DOHH2 (cell line): ENCODE data around the gene NCAM1.

ENCODE experiments used
- H3F3A ChIP-seq: fragments of 200-600 bp; sonication (generic), shearing (Covaris generic); 2 replicates; pipeline ENCODE4 v1.6.0; 2016; ENCODE audit warnings: antibody characterized with exemption, mild to moderate bottlenecking; ENCODE audit not compliant: control insufficient read depth, insufficient read depth
- H3K27ac ChIP-seq: fragments of 200-600 bp; sonication (generic); 2 replicates; pipeline ENCODE4 v1.5.1; 2014; ENCODE audit warnings: low read depth, mild to moderate bottlenecking, low read length, moderate library complexity
- H3K27me3 ChIP-seq: fragments of 200-600 bp; sonication (generic); 2 replicates; pipeline ENCODE4 v1.6.1; 2014; ENCODE audit warnings: mild to moderate bottlenecking, low read length, mixed read lengths; ENCODE audit not compliant: control insufficient read depth
- H3K36me3 ChIP-seq: fragments of 200-600 bp; sonication (generic); 2 replicates; pipeline ENCODE4 v1.6.1; 2014; ENCODE audit warnings: mild to moderate bottlenecking, low read length, moderate library complexity, mixed read lengths; ENCODE audit not compliant: control insufficient read depth
- H3K4me1 ChIP-seq: fragments of 200-600 bp; sonication (generic); 2 replicates; pipeline ENCODE4 v1.6.1; 2014; ENCODE audit warnings: mild to moderate bottlenecking, low read length, mixed read lengths; ENCODE audit not compliant: control insufficient read depth
- H3K4me2 ChIP-seq: fragments of 200-600 bp; sonication (generic); 2 replicates; pipeline ENCODE4 v1.6.0; 2014; ENCODE audit warnings: mild to moderate bottlenecking, low read length, moderate library complexity
- H3K4me3 ChIP-seq: fragments of 200-600 bp; sonication (generic); 2 replicates; pipeline ENCODE4 v1.5.1; 2014; ENCODE audit warnings: mild to moderate bottlenecking, low read length, mixed read lengths
- H3K79me2 ChIP-seq: fragments of 200-600 bp; sonication (generic); 2 replicates; pipeline ENCODE4 v1.6.1; 2014; ENCODE audit warnings: mild to moderate bottlenecking, low read length, mixed read lengths; ENCODE audit not compliant: control insufficient read depth
- H3K9me2 ChIP-seq: fragments of 200-600 bp; sonication (generic); replicated peaks from 2 replicates; pipeline ENCODE4 v1.6.1; 2014; ENCODE audit warnings: mild to moderate bottlenecking, low read length, mixed read lengths; ENCODE audit not compliant: control insufficient read depth
- H3K9me3 ChIP-seq: fragments of 200-600 bp; sonication (generic); 2 replicates; pipeline ENCODE4 v1.6.1; 2014; ENCODE audit warnings: antibody characterized with exemption, low read length, mixed read lengths; ENCODE audit not compliant: control insufficient read depth, insufficient read depth
- H4K20me1 ChIP-seq: fragments of 200-600 bp; sonication (generic); 2 replicates; pipeline ENCODE4 v1.6.0; 2014; ENCODE audit warnings: low read depth, mild to moderate bottlenecking, antibody characterized with exemption, low read length, moderate library complexity; ENCODE audit not compliant: control insufficient read depth, insufficient read depth
- EZH2phosphoT487 ChIP-seq: fragments of 200-600 bp; sonication (generic); IDR thresholded peaks from 2 replicates; pipeline ENCODE4 v1.6.1; 2017; ENCODE audit warnings: borderline replicate concordance, mild to moderate bottlenecking, antibody characterized with exemption, low read length, moderate library complexity, mixed read lengths
- TF ChIP-seq, protein P1 (sequence below): fragments of 200-600 bp; sonication (generic); IDR thresholded peaks from one replicate; pipeline ENCODE4 v1.5.1; 2014; ENCODE audit warnings: antibody characterized with exemption, mild to moderate bottlenecking, low read depth, low read length; ENCODE audit not compliant: poor library complexity, severe bottlenecking

The NCAM1 gene

DNA sequence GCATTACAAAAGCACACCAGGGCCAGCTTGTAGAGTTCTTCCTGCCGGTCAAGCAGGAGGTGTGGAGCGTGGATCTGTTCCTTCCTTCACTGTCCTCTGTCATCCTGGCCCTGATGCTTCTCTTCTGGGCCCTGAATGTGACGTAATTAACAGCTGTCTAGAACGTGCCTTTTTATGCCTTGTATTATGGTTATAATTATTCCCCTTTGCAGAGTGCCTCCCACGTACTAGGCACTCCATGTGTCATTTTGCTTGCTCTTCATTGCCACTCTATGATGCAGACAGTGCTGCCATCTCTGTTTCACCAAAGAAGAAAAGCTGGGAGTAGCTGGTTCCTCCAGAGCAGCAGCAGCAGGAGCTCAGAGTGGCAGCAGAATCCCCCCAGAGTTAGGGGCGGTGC lies 221.1 kb downstream of the NCAM1 start:
- no peaks in the 10 kb centered on the region for H3K4me1 ChIP-seq
- H3K9me3 ChIP-seq, result no peaks in the 10 kb centered on the region
- no peaks in the 10 kb centered on the region for H3K9me2 ChIP-seq
- TF ChIP-seq, protein P1, sequence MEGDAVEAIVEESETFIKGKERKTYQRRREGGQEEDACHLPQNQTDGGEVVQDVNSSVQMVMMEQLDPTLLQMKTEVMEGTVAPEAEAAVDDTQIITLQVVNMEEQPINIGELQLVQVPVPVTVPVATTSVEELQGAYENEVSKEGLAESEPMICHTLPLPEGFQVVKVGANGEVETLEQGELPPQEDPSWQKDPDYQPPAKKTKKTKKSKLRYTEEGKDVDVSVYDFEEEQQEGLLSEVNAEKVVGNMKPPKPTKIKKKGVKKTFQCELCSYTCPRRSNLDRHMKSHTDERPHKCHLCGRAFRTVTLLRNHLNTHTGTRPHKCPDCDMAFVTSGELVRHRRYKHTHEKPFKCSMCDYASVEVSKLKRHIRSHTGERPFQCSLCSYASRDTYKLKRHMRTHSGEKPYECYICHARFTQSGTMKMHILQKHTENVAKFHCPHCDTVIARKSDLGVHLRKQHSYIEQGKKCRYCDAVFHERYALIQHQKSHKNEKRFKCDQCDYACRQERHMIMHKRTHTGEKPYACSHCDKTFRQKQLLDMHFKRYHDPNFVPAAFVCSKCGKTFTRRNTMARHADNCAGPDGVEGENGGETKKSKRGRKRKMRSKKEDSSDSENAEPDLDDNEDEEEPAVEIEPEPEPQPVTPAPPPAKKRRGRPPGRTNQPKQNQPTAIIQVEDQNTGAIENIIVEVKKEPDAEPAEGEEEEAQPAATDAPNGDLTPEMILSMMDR, result no peak
- H3K79me2 ChIP-seq, result no peaks in the 10 kb centered on the region
- no peak overlapping the region for H3K4me2 ChIP-seq
- no peak overlapping the region for H3K4me3 ChIP-seq
- no peak overlapping the region for H3K27ac ChIP-seq
- H3F3A ChIP-seq, result no peaks in the 10 kb centered on the region
- H3K27me3 ChIP-seq, result no peaks in the 10 kb centered on the region
- H4K20me1 ChIP-seq, result no peaks in the 10 kb centered on the region
- H3K36me3 ChIP-seq, result no peaks in the 10 kb centered on the region

DNA sequence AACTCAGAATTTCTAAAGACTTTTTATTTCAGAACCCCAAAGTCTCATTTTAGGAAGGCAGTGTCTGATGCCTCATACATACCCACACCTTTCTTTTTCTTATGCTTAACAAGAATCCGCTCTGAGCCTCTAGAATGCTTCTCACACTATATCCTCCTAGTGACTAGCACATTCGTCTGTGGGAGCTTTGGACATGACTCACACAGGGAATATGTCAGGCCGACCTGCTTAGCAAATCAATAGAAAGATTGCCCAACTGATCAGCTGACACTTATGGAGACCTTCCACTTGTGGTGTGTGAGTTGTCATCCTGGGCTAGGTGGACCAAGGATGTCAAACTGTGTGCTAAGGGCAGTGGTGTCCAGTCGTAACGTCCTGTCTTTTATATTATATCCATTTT lies 223.3 kb downstream of the NCAM1 start:
- Histone ChIP-seq H3K27ac (no peak overlapping the region), H3K9me2 (no peaks in the 10 kb centered on the region), H3K79me2 (no peaks in the 10 kb centered on the region), H3K4me2 (no peak overlapping the region), H3K4me3 (no peak overlapping the region), H3F3A (no peaks in the 10 kb centered on the region), H3K4me1 (no peaks in the 10 kb centered on the region), H3K27me3 (0 out of 2 replicates have a peak, but pooled peaks cover 3% of the 10 kb centered on the region), H3K36me3 (no peaks in the 10 kb centered on the region), H4K20me1 (no peaks in the 10 kb centered on the region), H3K9me3 (no peaks in the 10 kb centered on the region)
- TF ChIP-seq EZH2phosphoT487, result no peak

DNA sequence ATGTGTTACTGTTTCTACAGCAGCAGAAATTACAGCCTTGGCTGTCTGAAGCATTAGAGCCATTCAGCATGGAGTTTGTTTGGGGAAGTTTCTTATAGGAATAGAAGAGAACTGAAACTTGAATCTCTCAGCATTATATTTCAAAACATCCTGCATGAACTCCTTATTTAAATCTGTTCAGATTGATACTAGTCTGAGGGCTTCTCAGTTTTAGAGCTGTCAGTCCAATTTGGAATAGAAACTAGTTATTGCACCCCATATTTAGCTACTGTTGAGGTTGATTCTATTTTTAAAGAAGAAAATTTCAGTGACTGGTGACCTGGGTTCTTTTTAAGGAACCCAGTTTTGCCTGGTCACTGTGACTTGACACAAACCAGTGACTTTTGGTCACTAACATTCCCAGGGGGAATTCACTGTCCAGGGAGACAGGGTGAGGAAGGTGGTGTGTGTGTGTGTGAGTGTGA lies 227.2 kb downstream of the NCAM1 start:
- no peak overlapping the region for H3K4me3 ChIP-seq
- H3K27me3 ChIP-seq, result 0 out of 2 replicates have a peak, but pooled peaks cover 3% of the 10 kb centered on the region
- H3K4me1 ChIP-seq, result no peaks in the 10 kb centered on the region
- H3F3A ChIP-seq, result no peaks in the 10 kb centered on the region
- no peaks in the 10 kb centered on the region for H3K79me2 ChIP-seq
- H3K4me2 ChIP-seq, result no peak overlapping the region
- H3K9me3 ChIP-seq, result no peaks in the 10 kb centered on the region
- TF ChIP-seq EZH2phosphoT487, result no peak
- TF ChIP-seq, protein P1, result no peak
- H4K20me1 ChIP-seq, result no peaks in the 10 kb centered on the region
- H3K36me3 ChIP-seq, result no peaks in the 10 kb centered on the region
- H3K9me2 ChIP-seq, result no peaks in the 10 kb centered on the region
- no peak overlapping the region for H3K27ac ChIP-seq

DNA sequence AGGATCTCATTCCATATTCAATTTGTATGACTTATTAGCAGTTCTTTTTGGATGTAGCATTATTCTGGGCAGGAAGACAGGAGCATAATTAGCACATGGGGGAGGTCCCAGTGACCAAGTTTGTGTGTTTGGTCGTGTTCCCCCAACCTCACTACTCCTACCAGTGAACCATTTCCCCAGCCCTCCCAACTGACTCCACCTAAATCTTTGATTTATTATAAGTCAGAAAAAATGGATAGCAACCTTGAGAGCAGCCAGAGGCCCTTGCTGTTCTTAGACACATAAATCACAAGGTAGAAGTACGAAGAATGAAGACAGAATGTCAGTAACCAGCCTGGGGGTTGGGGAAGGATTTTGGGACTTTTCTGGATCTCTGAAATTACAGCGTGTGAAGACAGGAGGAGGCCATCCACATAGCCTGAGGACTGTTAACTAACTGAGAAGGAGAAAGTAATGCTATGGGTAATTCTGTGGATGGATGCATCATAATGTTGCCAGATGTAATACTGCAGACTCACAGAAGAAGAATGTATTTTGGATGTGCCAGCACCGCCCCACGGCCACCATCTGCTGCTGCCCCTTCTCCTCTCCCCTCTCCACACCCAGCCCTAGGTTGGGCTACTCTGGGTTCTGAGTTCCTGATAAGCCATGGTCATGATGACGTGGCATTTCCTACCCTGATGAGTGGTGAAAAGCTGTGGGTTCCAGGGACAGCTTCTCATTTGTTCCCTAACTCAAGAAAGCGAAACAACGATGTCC lies 228.9 kb downstream of the NCAM1 start:
- Histone ChIP-seq H3K27ac (no peak overlapping the region), H3K79me2 (no peaks in the 10 kb centered on the region), H3F3A (no peaks in the 10 kb centered on the region), H4K20me1 (no peaks in the 10 kb centered on the region), H3K9me2 (no peaks in the 10 kb centered on the region), H3K4me1 (no peaks in the 10 kb centered on the region), H3K27me3 (0 out of 2 replicates have a peak, but pooled peaks cover 3% of the 10 kb centered on the region), H3K36me3 (no peaks in the 10 kb centered on the region), H3K9me3 (no peaks in the 10 kb centered on the region), H3K4me2 (no peak overlapping the region), H3K4me3 (no peak overlapping the region)
- TF ChIP-seq, protein P1, result no peak
